Vagina (tissue), 2 donors: ENCODE results near the gene CACNA1C. TPM values are rescaled to one million over a fixed set of nuclear protein-coding genes. Genes with fewer than 3 reads are reported as not detected.

Source experiments
- DNase-seq, 2 donors: peaks; one replicate each; pipeline ENCODE4 v3.0.0-alpha.2; 2017; ENCODE audit errors: extremely low spot score in 2 of 2
- H3K27ac ChIP-seq: fragments of 200-600 bp; sonication (generic); one replicate; pipeline ENCODE4 v1.5.1; 2019
- H3K27me3 ChIP-seq: fragments of 200-600 bp; sonication (generic); one replicate; pipeline ENCODE4 v1.5.1; 2019
- H3K36me3 ChIP-seq, 2 donors: fragments of 200-600 bp; sonication (generic); one replicate each; pipeline ENCODE4 v1.5.1; 2017 to 2019
- H3K4me1 ChIP-seq: fragments of 200-600 bp; sonication (generic); one replicate; pipeline ENCODE4 v1.5.1; 2019
- H3K4me3 ChIP-seq, 2 donors: fragments of 200-600 bp; sonication (generic); 1 replicate in 1 of 2; 2 replicates in 1 of 2; pipeline ENCODE4 v1.5.1; 2016 to 2019
- H3K9me3 ChIP-seq: fragments of 200-600 bp; sonication (generic); one replicate; pipeline ENCODE4 v1.5.1; 2019
- POLR2A ChIP-seq, 2 donors: fragments of 450-650 bp; IDR thresholded peaks; one replicate each; pipeline ENCODE4 v1.6.1; 2017; ENCODE audit warnings: antibody characterized with exemption in 2 of 2, mild to moderate bottlenecking in 2 of 2, moderate library complexity in 2 of 2
- POLR2AphosphoS5 ChIP-seq, 2 donors: sonication (generic); formaldehyde crosslinking; IDR thresholded peaks; one replicate each; pipeline ENCODE4 v1.9.0; 2017; ENCODE audit warnings: antibody characterized with exemption in 2 of 2, mild to moderate bottlenecking in 2 of 2, low read depth in 1 of 2; ENCODE audit not compliant: insufficient read depth in 1 of 2
- intact Hi-C: fragments of 100-400 bp; cut with DNase I; formaldehyde crosslinking; loops from one replicate; pipeline ENCODE4 v1.15.1; 2023
- total RNA-seq: library from RNA; depleted of rRNA; stranded (reverse); fragments of >200 nt; gene quantifications from one replicate; pipeline ENCODE4 v1.2.3, GENCODE V29; 2016
- TF ChIP-seq, protein P1 (sequence below), 3 experiments: fragments of 450-650 bp in 2 of 3; fragments of 200-600 bp in 1 of 3; sonication (generic) in 1 of 3; IDR thresholded peaks; one replicate each; pipeline ENCODE4 v1.5.1; 2017 to 2019; ENCODE audit warnings: antibody characterized with exemption in 3 of 3, mild to moderate bottlenecking in 2 of 3, moderate library complexity in 2 of 3

CACNA1C gene
- total RNA-seq, 1 donor from 2014 or later, result 9.8 TPM

DNA sequence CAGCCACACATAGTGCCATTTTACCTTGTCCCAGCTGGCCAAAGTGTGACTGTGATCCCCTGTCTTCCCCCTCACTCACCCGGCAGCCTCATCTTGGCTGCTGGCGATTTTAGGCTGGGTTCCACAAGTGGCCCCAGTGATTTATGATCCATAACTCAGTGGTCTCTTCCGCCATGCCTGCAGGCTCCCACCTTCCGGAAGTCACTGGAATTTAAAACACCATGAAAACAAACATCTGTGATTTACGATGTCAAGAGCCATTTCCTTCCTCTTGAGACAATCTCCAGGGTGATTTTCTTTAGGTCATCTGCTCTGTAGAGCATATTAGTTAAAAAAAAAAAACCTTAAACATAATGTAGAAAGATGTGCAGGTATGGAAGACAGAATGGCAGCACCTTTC, 282.3 kb downstream of the CACNA1C start:
- Histone ChIP-seq H3K27ac (peak overlapping the region; percentile 95), H3K36me3 (no peaks in the 10 kb centered on the region), H3K27me3 (no peaks in the 10 kb centered on the region), H3K4me1 (peaks cover 32% of the 10 kb centered on the region), H3K9me3 (no peaks in the 10 kb centered on the region), H3K4me3 (no peak overlapping the region)
- no peak for DNase-seq
- TF ChIP-seq POLR2A (IDR thresholded peaks at IDR 0.05) (no peak), POLR2AphosphoS5 (IDR thresholded peaks at IDR 0.05; ENCODE audit: insufficient read depth in 1 of 2, low read depth in 1 of 2) (no peak)
- TF ChIP-seq, protein P1, sequence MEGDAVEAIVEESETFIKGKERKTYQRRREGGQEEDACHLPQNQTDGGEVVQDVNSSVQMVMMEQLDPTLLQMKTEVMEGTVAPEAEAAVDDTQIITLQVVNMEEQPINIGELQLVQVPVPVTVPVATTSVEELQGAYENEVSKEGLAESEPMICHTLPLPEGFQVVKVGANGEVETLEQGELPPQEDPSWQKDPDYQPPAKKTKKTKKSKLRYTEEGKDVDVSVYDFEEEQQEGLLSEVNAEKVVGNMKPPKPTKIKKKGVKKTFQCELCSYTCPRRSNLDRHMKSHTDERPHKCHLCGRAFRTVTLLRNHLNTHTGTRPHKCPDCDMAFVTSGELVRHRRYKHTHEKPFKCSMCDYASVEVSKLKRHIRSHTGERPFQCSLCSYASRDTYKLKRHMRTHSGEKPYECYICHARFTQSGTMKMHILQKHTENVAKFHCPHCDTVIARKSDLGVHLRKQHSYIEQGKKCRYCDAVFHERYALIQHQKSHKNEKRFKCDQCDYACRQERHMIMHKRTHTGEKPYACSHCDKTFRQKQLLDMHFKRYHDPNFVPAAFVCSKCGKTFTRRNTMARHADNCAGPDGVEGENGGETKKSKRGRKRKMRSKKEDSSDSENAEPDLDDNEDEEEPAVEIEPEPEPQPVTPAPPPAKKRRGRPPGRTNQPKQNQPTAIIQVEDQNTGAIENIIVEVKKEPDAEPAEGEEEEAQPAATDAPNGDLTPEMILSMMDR (IDR thresholded peaks at IDR 0.05), result no peak
- intact Hi-C loops, result no loop called here

DNA sequence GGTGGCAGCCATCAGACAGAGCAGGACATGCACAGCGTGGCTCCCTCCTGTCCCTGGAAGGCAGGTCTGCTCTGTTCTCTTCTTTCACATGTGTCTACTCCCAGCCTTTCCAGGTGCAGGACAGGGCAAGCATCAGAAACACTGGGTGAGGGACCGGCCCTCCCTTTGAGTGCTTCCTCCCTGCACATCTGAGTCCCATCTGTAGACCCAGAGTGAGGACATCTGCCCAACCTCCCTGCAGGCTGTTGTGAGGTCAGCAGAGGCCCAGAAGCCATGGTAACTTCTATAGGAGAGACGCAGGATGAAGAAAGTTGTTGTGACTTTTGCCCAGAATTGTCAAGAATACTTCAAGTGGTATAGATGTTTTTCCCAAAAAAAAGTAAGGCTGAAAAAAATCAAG, 282.7 kb downstream of the CACNA1C start:
- Histone ChIP-seq H3K9me3 (no peaks in the 10 kb centered on the region), H3K4me3 (no peak overlapping the region), H3K4me1 (peaks cover 33% of the 10 kb centered on the region), H3K36me3 (no peaks in the 10 kb centered on the region), H3K27me3 (no peaks in the 10 kb centered on the region), H3K27ac (peak overlapping the region; percentile 95)
- intact Hi-C loops, result no loop called here
- TF ChIP-seq, protein P1 (IDR thresholded peaks at IDR 0.05), result no peak
- TF ChIP-seq POLR2A (IDR thresholded peaks at IDR 0.05) (no peak), POLR2AphosphoS5 (IDR thresholded peaks at IDR 0.05; ENCODE audit: insufficient read depth in 1 of 2, low read depth in 1 of 2) (no peak)
- DNase-seq, result no peak

DNA sequence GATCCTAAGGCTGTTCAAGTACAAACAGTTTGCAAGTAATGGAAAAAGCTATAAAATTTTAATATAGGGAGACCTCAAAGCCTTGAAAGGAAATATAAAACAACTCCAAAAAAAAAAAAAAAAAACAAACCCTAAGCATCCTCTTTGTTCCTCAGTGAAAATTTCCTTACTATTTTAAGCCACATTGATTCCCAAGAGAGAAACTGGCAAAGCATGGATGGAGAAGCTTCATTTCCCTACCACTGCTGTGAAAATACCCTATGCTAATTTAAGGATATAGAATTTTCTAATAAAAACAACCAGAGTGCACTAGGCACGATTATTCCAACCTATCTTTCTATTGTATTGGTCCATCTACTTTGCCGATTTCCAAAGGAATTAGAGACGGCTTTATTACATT, 283.1 kb downstream of the CACNA1C start:
- H3K27ac ChIP-seq, result peak overlapping the region; percentile 95
- DNase-seq, result no peak
- no peaks in the 10 kb centered on the region for H3K36me3 ChIP-seq
- no peaks in the 10 kb centered on the region for H3K9me3 ChIP-seq
- no peaks in the 10 kb centered on the region for H3K27me3 ChIP-seq
- TF ChIP-seq POLR2A (IDR thresholded peaks at IDR 0.05) (no peak), POLR2AphosphoS5 (IDR thresholded peaks at IDR 0.05; ENCODE audit: insufficient read depth in 1 of 2, low read depth in 1 of 2) (no peak)
- TF ChIP-seq, protein P1 (IDR thresholded peaks at IDR 0.05), result no peak
- no peak overlapping the region for H3K4me3 ChIP-seq
- peaks cover 37% of the 10 kb centered on the region for H3K4me1 ChIP-seq
- intact Hi-C loops, result no loop called here

DNA sequence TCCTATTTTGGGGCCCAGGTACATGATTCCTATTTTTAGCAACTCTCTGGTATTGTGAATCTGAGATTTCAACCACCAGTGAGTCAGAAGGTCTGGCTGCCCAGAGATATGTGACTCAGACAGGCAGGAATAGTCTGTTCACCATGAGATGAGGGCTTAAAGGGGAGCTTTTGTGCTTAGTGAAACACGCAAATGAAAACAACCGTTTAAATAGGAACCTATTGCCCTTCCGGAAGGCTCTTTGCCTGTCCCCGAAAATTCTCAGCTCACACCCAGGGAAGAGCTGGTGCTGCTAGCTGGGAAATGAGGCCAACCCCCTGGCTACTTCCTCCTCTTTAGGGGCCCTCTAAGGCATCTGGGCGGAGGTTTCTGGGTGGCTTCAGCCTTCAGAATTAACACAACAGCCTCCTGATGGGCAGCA, 283.6 kb downstream of the CACNA1C start:
- Histone ChIP-seq H3K36me3 (no peaks in the 10 kb centered on the region), H3K27ac (peak overlapping the region; percentile 95), H3K9me3 (no peaks in the 10 kb centered on the region), H3K4me1 (peaks cover 42% of the 10 kb centered on the region), H3K4me3 (no peak overlapping the region), H3K27me3 (no peaks in the 10 kb centered on the region)
- TF ChIP-seq, protein P1 (IDR thresholded peaks at IDR 0.05), result no peak
- TF ChIP-seq POLR2AphosphoS5 (IDR thresholded peaks at IDR 0.05; ENCODE audit: insufficient read depth in 1 of 2, low read depth in 1 of 2), result peak; percentile 50 to 88
- no peak for TF ChIP-seq POLR2A (IDR thresholded peaks at IDR 0.05)
- intact Hi-C loops, result no loop called here
- no peak for DNase-seq

DNA sequence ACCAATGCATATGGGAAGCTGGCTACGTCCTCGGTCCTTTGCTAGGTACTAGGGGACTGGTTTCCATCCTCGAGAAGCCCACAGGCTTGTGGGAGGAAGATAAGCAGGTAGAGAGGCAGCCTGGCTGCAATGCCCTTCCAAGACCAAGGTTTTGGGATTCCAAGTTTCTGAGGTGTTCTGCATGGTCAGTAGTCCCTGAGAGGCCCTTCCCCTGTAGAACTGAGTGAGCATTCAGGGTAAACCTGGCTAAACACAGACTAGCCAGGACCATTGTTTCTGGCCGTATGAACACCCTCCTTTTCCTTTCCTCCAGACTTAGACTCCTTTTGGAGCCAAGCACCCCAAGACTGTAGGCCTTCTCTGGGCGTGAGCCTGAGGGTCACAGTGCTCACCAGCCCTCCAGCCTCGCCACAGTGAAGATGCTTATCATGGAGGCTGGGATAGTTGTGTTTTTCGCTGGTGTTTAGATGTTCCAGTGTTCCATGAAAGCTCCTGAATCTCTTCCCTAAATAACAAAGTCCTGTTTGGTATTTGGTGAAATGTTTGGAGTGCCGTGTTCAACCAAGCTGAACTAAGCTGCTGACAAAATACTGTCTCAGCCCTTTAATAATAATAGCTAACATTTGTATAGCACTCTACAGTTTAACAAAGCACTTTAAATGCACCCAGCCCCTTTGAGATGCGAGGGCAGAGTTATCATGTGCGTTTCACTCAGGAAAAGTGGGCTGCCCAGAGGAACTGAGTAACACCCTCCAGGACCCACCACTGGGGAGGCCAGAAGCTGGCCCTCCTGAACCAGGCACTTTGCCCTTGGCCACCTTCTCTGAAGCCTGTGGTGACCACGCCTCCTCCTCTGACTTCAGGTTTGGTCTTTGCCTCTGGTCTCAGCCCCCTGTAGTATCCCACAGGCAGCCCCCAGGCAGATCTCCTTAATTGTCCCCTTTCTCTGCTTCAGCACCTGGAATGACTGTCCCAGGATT, 284.5 kb downstream of the CACNA1C start:
- no peak overlapping the region for H3K4me3 ChIP-seq
- no peaks in the 10 kb centered on the region for H3K9me3 ChIP-seq
- H3K27ac ChIP-seq, result peak overlapping the region; percentile 95
- TF ChIP-seq POLR2AphosphoS5 (IDR thresholded peaks at IDR 0.05; ENCODE audit: insufficient read depth in 1 of 2, low read depth in 1 of 2) (no peak), POLR2A (IDR thresholded peaks at IDR 0.05) (no peak)
- TF ChIP-seq, protein P1 (IDR thresholded peaks at IDR 0.05), result no peak
- H3K36me3 ChIP-seq, result no peaks in the 10 kb centered on the region
- intact Hi-C loops, result no loop called here
- no peak for DNase-seq
- peaks cover 51% of the 10 kb centered on the region for H3K4me1 ChIP-seq
- no peaks in the 10 kb centered on the region for H3K27me3 ChIP-seq
